22Rv1 (cell line): ENCODE results near the gene IGBP1.

Experiments
- CTCF ChIP-seq: fragments of 450-650 bp; IDR thresholded peaks from 2 replicates; pipeline ENCODE4 v1.5.1; 2017; ENCODE audit warnings: mild to moderate bottlenecking
- ZFX ChIP-seq: fragments of 450-650 bp; IDR thresholded peaks from 2 replicates; pipeline ENCODE4 v1.6.1; 2017; ENCODE audit warnings: antibody characterized with exemption, borderline replicate concordance

- TF ChIP-seq CTCF (no peak), ZFX (no peak)
These were observed 75.2 kb downstream of the IGBP1 start for GRCh38 chrX:70208479-70208878.
